Fibroblast of the aortic adventitia (primary cell): ENCODE results near the gene TRIAP1. TPM values are rescaled to one million over a fixed set of nuclear protein-coding genes. Genes with fewer than 3 reads are reported as not detected.

Source experiments
- DNase-seq: peaks from one replicate; pipeline ENCODE4 v3.0.0-alpha.2; 2010; ENCODE audit warnings: low read depth
- H3K4me3 ChIP-seq: 2 replicates; pipeline ENCODE4 v1.5.1; 2011; ENCODE audit warnings: low read depth, mild to moderate bottlenecking, control low read depth, low read length, moderate library complexity
- total RNA-seq: library from RNA; depleted of rRNA; stranded (reverse); fragments of >200 nt; gene quantifications from 2 replicates; pipeline ENCODE4 v1.2.3, GENCODE V29; 2012; ENCODE audit warnings: low replicate concordance
- TF ChIP-seq, protein P1 (sequence below): IDR thresholded peaks from 2 replicates; pipeline ENCODE4 v1.5.1; 2011; ENCODE audit warnings: mild to moderate bottlenecking, low read length, control low read depth, inconsistent platforms; ENCODE audit not compliant: insufficient read depth

Gene TRIAP1
- total RNA-seq, 1 donor: 39.0 TPM

GRCh38 chr12:120444676-120445075 lies 1.5 kb downstream of the TRIAP1 start:
- DNase-seq: no peak
- H3K4me3 ChIP-seq: peak overlapping the region; percentile 100
- TF ChIP-seq, protein P1, sequence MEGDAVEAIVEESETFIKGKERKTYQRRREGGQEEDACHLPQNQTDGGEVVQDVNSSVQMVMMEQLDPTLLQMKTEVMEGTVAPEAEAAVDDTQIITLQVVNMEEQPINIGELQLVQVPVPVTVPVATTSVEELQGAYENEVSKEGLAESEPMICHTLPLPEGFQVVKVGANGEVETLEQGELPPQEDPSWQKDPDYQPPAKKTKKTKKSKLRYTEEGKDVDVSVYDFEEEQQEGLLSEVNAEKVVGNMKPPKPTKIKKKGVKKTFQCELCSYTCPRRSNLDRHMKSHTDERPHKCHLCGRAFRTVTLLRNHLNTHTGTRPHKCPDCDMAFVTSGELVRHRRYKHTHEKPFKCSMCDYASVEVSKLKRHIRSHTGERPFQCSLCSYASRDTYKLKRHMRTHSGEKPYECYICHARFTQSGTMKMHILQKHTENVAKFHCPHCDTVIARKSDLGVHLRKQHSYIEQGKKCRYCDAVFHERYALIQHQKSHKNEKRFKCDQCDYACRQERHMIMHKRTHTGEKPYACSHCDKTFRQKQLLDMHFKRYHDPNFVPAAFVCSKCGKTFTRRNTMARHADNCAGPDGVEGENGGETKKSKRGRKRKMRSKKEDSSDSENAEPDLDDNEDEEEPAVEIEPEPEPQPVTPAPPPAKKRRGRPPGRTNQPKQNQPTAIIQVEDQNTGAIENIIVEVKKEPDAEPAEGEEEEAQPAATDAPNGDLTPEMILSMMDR: no peak

GRCh38 chr12:120439646-120440247 lies 6.4 kb downstream of the TRIAP1 start:
- peak; percentile 53 for DNase-seq
- TF ChIP-seq, protein P1: peak; percentile 50
- peak overlapping the region; percentile 14 for H3K4me3 ChIP-seq

GRCh38 chr12:120438495-120439198 lies 7.5 kb downstream of the TRIAP1 start:
- DNase-seq: no peak
- peak overlapping the region; percentile 96 for H3K4me3 ChIP-seq
- TF ChIP-seq, protein P1: no peak

- peak; percentile 97 for DNase-seq
- TF ChIP-seq, protein P1: no peak
Measured at GRCh38 chr12:120437735-120438494, 8.3 kb downstream of the TRIAP1 start, which contains the start of gene COX6A1. COX6A1 (plus strand) TSS chr12:120438113; CDS start chr12:120438127, 14 bp downstream.

GRCh38 chr12:120432772-120433525 lies 13.2 kb downstream of the TRIAP1 start:
- TF ChIP-seq, protein P1: no peak
- DNase-seq: no peak
- H3K4me3 ChIP-seq: no peak overlapping the region

More at GRCh38 chr12:120437735-120438494, 8.3 kb downstream of the TRIAP1 start, which contains the start of gene COX6A1:
- H3K4me3 ChIP-seq: peak within 1 kb of the TSS; percentile 96

GRCh38 chr12:120429368-120429767 lies 16.8 kb downstream of the TRIAP1 start:
- H3K4me3 ChIP-seq: no peak overlapping the region
- TF ChIP-seq, protein P1: no peak
- DNase-seq: no peak
